ENCODE results near the gene DGKZ.
A peak's percentile ranks its signal among the peaks of the same experiment; 100 is the strongest.

The DGKZ gene

GRCh38 chr11:46345881-46346484 is 1.3 kb upstream of the DGKZ start:
- no peak for DNase-seq

- DNase-seq: peak; percentile 79
These were observed 511 bp downstream of the DGKZ start for GRCh38 chr11:46347637-46348311.

GRCh38 chr11:46348566-46349401 is 1.5 kb downstream of the DGKZ start:
- DNase-seq: peak; percentile 82

- no peak for DNase-seq
These were observed 3.4 kb downstream of the DGKZ start for GRCh38 chr11:46350695-46351094.

GRCh38 chr11:46351148-46351547 is 3.9 kb downstream of the DGKZ start:
- no peak for DNase-seq

GRCh38 chr11:46351606-46352005 is 4.3 kb downstream of the DGKZ start:
- no peak for DNase-seq

- DNase-seq: peak; percentile 90
These were observed 5.0 kb downstream of the DGKZ start for GRCh38 chr11:46352063-46352841.

GRCh38 chr11:46353698-46354097 is 6.4 kb downstream of the DGKZ start:
- peak; percentile 83 for DNase-seq

- no peak for DNase-seq
These were observed 9.7 kb downstream of the DGKZ start for GRCh38 chr11:46356924-46357482.

- no peak for DNase-seq
These were observed 10.2 kb downstream of the DGKZ start for GRCh38 chr11:46357483-46357936.

- no peak for DNase-seq
These were observed 12.7 kb downstream of the DGKZ start for GRCh38 chr11:46359953-46360352.

- DNase-seq: no peak
These were observed 13.6 kb downstream of the DGKZ start for GRCh38 chr11:46360878-46361277.

- DNase-seq: peak; percentile 82
These were observed 14.3 kb downstream of the DGKZ start for GRCh38 chr11:46361283-46362155.

- no peak for DNase-seq
These were observed 15.1 kb downstream of the DGKZ start for GRCh38 chr11:46362156-46363030.

- no peak for DNase-seq
These were observed 15.8 kb downstream of the DGKZ start for GRCh38 chr11:46363031-46363407.

GRCh38 chr11:46363455-46364005 is 16.3 kb downstream of the DGKZ start:
- no peak for DNase-seq

GRCh38 chr11:46364056-46364455 is 16.8 kb downstream of the DGKZ start:
- no peak for DNase-seq

- DNase-seq: no peak
These were observed 17.5 kb downstream of the DGKZ start for GRCh38 chr11:46364791-46365190.

GRCh38 chr11:46366260-46366659 is 19.0 kb downstream of the DGKZ start:
- DNase-seq: no peak

- DNase-seq: no peak
These were observed 19.4 kb downstream of the DGKZ start for GRCh38 chr11:46366661-46367161.
